HG03354 (cell line): Measurements from ENCODE around the gene C19orf85.
"Not testable (repeated sequence)": the region's sequence is repeated elsewhere in the genome, so short reads cannot be mapped to it uniquely, and the experiment has no call there.

Source experiments
- ATAC-seq: cut with Tn5 transposase; IDR thresholded peaks from one replicate; pipeline ENCODE4 v1.9.1; 2021; ENCODE audit warnings: mild to moderate bottlenecking; ENCODE audit not compliant: unreplicated experiment, poor library complexity, severe bottlenecking

C19orf85 gene

DNA sequence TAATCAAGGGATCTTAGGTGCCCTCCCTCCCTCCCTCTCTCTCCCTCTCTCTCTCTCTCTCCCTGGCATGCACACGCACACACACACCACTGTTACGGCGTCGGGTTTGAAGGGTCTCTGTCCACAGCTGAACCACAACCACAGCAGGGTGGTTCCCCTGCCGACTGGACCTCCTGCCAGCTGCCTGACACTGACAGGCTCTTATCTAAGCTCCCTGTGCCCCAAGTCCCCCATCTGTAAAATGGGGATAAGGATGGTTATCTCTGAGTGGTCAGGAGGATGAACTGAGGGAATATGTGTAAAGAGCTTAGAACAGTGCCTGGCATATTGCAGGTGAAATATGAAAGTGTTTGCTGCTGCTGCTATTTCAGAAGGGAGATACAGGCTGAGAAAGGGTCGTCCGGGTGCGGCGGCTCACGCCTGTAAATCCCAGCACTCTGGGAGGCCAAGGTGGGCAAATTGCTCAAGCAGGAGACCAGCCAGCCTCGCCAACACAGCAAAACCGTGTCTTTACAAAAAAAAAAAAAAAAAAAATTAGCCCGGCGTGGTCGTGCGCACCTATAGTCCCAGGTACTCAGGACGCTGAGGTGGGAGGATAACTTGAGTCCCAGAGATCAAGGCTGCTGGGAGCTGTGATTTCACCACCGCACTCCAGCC lies 20.6 kb downstream of the C19orf85 start:
- ATAC-seq = no peak

DNA sequence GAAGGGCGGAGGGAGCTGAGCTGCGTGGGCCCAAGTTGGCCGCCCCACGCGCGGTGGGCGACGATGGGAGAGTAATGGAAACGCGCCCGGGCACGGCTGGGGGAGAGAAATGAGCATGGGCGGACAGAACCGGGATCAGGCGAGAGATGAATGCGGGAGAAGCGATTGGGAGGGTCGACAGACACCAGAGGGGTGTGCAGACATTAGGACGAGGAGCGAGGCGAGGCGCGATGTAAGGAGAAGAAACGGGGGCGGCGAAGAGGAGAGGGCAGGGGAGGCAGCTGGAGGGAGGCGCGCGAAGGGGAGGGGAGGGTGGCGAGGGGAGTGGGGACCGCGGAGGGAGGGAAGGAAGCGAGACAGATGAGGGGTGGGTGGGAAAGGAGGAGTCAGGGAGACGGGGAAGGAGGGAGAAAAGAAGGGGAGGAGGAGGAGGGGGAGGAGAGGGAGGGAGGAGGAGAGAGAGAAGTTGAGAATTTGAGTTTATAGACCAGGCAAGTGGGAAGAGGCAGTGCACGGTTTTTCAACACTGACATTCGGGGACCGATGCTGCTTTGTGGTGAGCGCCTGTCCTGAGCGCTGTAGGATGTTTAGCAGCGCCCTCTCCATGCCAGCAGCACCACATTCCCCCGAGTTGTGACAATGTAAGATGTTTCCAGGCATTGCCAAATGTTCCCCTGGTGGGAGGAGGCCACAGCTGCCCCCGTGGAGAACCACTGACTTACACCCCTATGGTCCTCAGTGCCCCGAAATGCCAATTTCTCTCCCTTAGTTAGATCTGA lies 21.3 kb downstream of the C19orf85 start, which contains the start of gene SHISA7:
SHISA7 (minus strand) TSS at position 256 of the 779 bp plus-strand sequence. CDS start 437 bp downstream, outside the sequence.
- ATAC-seq = no peak

DNA sequence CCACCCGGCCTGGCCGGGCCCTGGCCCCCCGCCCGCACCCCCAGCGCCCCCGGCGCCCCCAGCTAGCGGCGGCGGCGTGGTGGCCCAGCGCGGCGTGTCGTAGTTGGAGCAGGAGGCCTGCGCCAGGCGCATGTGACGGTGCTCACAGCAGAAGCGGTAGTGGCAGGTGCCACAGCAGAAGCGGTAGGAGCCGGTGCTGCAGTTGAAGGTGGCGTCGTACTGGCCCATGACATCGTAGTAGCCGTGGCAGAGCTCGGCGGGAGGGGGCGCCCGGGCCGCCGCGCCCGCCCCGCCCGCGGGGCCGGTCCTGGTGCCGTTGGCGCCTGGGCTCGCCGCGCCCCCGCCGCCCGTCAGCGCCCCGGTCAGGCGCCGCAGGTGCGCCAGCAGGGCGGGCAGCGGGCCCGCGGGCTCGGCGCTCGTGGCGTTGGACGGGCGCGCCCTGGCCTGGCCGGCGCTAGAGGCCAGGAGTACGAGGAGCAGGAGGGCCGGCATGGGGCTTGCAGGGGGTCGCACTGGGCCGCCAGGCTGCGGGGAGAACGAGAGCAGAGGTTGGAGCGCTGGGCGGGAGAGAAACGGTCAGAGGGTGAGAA lies 22.1 kb downstream of the C19orf85 start:
- no peak for ATAC-seq

DNA sequence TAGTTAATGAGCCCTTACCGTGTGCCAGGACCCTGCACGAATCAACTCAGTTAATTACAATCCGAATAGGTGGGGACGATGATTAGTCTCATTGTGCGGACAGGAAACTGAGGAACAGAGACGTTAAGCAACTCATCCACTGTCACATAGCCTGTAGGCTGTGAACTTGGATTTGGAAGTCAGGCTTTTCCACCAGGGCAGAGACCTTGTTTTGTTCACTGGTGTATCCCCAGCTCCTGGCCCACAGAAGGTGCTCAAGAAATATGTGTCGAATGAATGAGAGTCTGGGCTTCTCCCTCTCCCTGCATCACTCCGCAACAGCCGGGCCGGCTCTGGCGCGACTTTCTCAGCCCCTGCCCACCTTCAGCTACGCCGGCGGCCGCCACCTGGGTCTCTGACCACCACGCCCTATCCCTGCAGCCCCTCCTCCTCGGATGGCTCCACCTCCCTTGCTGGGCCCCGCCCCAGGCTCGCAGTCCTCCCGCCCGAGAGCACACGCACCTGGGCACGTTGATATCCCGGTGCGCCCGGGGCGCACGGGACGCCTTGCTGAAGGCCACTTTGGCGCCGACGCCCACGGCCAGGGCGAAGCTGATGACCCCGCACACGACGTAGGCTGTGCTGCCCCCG lies 22.7 kb downstream of the C19orf85 start:
- no peak for ATAC-seq

DNA sequence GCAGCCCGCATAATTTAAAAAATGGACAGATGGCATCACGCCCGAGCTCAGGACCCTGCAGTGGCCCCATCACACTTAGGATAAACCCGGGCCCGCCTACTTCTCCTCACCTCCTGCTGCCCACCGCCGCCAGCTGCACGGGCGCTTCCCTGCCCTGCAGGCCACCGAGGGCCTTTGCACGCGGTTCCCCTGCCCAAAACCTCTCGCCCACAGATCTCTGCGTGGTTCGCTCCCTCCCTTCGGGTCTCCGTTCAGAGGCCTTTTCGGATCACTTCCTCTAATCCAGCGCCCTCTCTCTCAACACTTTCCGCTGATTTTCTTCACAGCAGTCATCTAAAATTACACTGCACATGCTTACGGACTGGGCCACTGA lies 23.2 kb downstream of the C19orf85 start:
- ATAC-seq = no peak

DNA sequence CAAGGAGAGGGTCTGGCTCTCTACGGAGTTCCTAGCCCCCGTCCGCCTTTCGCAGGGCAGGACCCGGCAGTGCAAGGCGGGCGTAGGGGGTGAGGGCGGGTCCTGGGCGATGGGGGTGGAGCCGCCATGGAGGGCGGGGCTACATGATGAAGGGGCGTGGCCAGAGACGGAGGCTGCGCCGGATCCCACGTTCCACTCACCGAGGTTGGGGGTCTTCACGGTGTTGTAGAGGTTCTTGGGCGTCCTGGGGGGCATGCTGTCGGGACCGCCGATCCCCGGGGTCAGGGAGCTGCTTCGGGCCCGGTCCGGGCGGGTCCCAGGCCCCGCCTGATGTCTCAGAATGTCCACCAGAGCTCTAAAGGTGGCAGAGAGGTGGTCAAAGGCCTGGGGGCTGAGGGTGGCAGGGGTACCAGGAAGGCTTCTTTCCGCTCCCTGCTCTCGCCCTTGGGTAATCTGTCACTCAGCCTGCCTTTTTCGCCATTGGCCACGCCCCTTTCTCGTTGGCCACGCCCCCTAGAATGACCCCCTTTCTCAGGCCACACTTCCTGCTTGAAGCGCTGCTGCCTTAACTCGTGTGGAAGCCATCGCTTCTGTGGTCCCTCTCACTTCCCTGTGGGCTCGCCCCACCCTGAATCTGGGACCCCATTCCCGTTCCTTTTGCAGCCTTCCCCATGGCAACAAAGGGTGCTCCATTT lies 24.0 kb downstream of the C19orf85 start:
- no peak for ATAC-seq

DNA sequence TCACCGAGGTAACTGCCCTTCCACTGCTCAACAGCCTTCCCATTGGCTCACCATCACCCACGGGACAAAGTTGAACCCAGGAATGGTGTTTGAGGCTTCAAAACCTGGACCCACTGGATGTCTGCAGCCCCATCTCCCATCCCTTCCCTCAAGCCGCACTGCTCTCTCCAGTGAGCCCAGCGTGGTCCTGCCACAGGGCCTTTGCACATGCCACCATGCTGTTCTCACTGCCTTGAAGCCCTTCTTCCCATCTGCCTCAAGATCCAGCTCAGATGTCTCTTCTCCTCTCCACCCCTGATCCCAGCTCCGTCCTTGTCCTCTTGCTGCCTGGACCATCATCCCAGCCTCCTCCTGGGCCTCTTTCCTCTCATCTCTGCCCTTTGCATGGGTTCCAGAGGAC lies 25.5 kb downstream of the C19orf85 start:
- ATAC-seq = no peak

DNA sequence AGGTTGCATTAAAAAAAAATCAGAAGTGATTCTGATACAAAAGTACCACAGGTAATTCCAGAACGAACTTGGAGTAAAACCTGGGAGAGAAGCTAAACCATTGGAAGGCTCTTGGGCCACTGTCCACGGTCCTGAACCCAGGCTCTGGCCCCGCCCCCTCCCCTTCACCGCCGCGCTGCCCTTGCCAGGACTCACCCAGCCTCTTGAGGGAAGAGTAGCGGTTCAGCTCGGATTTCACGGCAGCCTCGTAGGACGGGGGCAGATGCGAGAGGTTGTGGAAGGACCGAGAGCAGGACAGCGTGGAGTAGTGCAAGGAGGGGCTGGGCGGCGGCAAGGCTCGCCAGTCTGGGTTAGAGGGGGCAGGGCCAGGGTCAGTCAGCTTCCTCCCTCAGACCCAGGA lies 27.1 kb downstream of the C19orf85 start:
- no peak for ATAC-seq

DNA sequence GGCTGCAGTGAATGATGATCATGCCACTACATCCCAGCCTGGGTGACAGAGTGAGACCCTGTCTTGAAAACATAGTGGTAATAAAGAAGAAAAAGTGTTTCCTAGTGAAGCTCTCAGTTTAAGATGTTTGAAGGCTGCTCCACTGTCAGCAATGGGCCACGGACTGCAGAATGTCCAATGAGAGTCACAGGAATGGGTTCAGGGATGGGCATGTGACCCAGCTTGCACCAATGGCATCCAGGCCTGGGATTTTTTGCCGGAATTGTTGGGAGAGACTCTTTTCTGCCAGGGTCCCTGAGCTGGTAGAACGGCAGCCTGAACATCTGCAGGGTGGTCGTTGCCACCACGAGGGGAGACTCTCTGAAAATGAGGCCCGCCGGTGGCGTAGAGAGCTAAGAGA lies 27.7 kb downstream of the C19orf85 start:
- ATAC-seq = no peak

DNA sequence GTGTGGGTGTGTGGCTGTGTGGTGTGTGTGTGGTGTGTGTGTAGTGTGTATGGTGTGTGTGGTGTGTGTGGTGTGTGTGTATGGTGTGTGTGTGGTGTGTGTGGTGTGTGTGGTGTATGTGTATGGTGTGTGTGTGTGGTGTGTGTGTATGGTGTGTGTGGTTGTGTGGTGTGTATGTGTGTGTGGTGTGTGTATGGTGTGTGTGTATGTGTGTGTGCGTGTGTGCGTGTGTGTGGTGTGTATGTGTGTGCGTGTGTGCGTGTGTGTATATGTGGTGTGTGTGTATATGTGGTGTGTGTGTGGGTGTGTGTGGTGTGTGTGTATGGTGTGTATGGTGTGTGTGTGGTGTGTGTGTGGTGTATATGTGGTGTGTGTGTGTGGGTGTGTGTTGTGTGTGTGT lies 29.5 kb downstream of the C19orf85 start:
- no peak for ATAC-seq

DNA sequence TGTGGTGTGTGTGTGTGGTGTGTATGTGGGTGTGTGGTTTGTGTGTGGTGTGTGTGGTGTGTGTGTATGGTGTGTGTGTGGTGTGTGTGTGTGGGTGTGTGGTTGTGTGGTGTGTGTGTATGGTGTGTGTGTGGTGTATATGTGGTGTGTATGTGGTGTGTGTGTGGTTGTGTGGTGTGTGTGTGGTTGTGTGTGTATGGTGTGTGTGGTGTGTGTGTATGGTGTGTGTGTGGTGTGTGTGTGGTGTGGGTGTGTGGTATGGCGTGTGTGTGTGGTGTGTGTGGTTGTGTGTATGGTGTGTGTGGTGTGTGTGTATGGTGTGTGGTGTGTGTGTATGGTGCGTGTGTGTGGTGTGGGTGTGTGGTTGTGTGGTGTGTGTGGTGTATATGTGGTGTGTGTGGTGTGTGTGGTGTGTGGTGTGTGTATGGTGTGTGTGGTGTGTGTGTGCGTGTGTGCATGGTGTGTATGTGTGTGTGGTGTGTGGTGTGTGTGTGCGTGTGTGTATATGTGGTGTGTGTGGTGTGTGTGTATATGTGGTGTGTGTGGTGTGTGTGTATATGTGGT lies 30.1 kb downstream of the C19orf85 start:
- no peak for ATAC-seq

DNA sequence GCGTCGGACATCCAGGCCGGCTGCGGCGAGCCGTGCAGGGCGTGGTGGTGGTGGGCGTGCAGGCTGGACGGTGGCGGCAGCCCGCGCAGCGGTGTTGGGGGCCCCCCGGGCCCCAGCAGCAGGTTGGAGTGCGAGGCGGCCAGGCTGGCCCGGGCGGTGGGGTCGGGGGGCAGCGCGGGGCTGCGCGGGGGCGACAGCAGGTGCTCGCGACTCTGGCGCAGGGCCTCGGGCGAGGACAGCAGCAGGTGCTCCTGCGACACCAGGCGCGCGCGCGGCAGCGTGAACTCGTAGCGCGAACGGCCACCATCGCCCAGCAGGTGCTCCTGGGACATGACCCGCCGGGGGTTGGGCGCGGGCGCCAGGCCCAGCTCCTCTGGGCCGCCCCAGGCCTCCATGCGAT lies 31.3 kb downstream of the C19orf85 start:
- ATAC-seq = no peak

DNA sequence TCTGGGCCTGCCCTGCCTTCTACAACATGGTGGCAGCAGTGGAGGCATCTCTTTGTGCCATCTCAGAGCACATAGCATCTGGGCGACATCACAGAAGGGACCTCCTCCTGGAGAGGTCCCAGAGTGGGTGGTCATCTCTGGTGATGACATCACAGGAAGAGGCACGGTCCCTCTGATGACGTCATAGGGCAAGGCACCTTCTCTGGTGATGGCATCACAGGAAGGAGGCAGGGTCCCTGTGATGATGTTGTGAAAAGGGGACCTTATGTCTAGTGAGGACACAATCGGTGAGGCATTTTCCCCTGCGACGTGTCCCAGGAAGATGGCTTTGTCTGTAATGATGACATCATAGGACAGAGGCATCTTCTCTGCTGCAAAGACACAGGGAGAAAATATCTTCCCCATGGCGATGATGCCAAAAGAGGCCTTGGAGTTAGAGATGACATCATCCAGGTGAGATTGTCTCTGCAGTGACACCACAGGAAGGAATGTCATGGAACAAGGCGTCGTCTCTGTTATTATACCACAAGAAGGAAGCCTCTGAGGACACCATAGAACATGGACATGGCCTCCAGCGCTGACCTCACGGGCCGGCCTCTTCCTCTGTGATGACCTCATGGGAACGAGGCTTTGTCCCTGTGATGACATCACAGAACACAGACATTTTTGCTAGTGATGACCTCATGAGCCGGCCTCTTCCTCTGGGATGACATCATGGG lies 32.2 kb downstream of the C19orf85 start:
- ATAC-seq = no peak

DNA sequence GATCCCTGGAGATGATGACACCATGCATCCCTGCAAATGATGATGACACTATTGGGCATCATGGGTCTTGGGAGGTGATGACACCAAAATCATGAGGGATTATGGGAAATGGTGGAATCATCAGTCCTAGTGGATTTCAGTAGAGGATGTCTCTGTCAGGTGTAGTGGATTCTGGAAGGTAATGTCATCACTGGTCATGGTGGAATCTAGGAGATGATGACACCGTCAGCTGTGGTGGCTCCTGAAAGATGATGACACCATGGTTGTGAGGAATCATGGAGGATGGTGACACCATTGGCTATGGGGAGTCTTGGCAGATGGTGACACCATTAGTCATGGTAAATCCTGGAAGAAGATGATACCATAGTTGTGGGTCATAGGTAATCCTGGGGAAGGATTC lies 33.4 kb downstream of the C19orf85 start:
- ATAC-seq = no peak

DNA sequence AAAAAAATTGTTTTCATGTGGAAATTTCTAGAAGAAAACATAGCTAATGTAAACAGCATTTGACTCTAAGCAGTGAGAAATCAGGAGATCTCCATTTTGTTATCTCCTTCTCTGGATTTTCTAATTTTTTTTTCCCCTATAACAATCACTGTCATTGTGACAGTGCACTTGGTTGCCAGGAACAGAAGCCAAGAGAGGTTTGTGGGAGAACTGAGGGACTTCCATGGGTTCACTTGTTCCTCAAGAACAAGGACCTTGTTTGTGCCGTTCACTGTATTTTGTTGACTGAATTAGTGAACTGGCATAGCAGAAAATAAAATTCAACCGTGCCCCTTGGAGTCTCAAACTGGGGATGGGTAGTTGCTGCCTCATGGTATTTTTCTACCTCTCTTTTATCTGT lies 38.5 kb downstream of the C19orf85 start:
- no peak for ATAC-seq

DNA sequence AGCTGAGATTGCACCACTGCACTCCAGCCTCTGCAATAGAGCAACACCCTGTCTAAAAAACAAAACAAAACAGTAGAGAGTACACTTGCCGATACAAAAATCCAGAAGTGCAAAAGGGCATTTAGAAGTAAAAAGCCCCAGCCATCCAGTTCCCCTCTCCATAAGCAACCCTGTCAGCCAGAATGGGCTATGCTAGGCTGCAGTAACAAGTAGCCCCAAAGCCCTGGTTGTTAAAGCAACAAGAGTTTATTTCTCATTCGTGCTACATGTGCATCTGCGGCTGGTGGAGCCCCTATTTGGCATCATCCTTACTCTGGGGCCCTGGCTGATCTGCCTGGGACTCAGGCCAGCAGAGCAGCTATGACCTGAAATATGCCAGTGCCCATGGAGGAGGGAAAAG lies 40.0 kb downstream of the C19orf85 start:
- ATAC-seq = no peak

DNA sequence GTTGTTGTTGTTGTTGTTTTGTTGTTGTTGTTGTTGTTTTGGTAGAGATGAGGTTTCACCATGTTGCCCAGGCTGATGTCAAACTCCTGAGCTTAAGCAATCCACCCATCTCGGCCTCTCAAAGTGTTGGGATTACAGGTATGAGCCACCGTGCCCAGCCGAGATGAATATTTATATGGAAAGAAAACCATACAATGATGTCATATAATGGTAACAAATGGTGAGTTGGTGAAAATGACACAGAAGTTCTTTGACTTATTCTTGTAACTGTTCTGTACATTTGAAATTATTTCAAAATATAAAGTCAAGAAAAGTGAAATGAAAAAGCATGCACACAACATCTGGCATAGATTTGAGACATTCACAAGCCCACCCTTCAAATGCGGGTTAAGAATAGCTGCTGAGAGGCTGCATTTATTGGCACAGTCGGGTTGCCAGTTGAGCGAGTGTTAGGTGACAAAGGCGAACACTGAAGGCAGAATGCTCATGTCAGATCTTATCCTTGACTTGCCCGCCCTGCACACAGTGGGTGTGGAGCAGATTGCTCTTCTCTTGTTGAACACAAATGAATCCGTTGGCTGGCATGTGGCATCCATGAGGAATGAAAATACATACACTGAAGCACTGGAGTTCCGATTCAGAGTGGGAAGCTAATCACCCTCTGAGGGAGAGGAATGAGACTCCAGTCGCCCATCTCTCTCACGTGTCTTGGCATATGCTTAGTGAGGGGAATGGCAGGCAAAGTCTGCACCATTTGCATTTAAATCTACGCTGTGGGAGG lies 41.1 kb downstream of the C19orf85 start:
- no peak for ATAC-seq

DNA sequence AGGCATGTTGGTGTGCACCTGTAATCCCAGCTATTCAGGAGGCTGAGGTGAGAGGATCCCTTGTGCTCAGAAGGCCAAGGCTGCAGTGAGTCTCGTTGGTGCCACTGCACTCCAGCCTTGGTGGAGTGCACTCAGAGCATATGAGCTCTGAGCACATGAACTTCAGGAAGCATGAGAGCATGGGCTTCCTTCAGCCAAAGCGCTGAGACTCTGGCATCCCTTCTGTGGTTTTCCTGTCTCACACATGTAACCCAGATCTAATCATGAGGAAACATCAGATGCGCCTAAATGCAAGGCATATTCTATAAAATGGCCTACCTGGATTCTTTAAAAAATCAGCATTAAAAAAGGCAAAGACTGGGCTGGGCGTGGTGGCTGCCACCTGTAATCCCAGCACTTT lies 43.3 kb downstream of the C19orf85 start:
- ATAC-seq = not testable (repeated sequence)
